Thoracic aorta (tissue), 2 donors: ENCODE results near the gene IZUMO1. TPM values are rescaled to one million over a fixed set of nuclear protein-coding genes. Genes with fewer than 3 reads are reported as not detected.
"Not testable (repeated sequence)": the region's sequence is repeated elsewhere in the genome, so short reads cannot be mapped to it uniquely, and the experiment has no call there.

Experiments
- ATAC-seq: fragments of 150-250 bp; one replicate; pipeline ENCODE4 v1.8.0; 2017; ENCODE audit warnings: low read depth; ENCODE audit not compliant: insufficient number of reproducible peaks, low FRiP score
- DNase-seq: peaks from one replicate; pipeline ENCODE4 v3.0.0-alpha.2; 2020; ENCODE audit warnings: low spot score
- H3K27ac ChIP-seq, 2 donors: fragments of 200-600 bp; sonication (generic); 1 replicate in 1 of 2; 2 replicates in 1 of 2; pipeline ENCODE4 v1.5.1; 2016; ENCODE audit warnings: mild to moderate bottlenecking in 2 of 2, moderate library complexity in 2 of 2
- H3K27me3 ChIP-seq: fragments of 200-600 bp; sonication (generic); replicated peaks from 2 replicates; pipeline ENCODE4 v1.6.0; 2016; ENCODE audit warnings: mild to moderate bottlenecking; ENCODE audit not compliant: insufficient read depth
- H3K36me3 ChIP-seq: fragments of 200-600 bp; sonication (generic); one replicate; pipeline ENCODE4 v1.5.1; 2016
- H3K4me1 ChIP-seq, 2 donors: fragments of 200-600 bp; sonication (generic); 1 replicate in 1 of 2; 2 replicates in 1 of 2; pipeline versions ENCODE4 v1.5.1 to v1.6.0; 2016; ENCODE audit warnings: low read depth in 2 of 2, mild to moderate bottlenecking in 1 of 2; ENCODE audit not compliant: control insufficient read depth in 1 of 2
- H3K4me3 ChIP-seq: fragments of 200-600 bp; sonication (generic); 2 replicates; pipeline ENCODE4 v1.5.1; 2016; ENCODE audit warnings: mild to moderate bottlenecking
- H3K9me3 ChIP-seq: fragments of 200-600 bp; sonication (generic); 2 replicates; pipeline ENCODE4 v1.5.1; 2016
- total RNA-seq, 2 donors: library from RNA; depleted of rRNA; stranded (reverse); fragments of >200 nt; gene quantifications; one replicate each; pipeline versions ENCODE4 v1.1.0 to v1.2.3, GENCODE V29; 2016
- TF ChIP-seq, protein P1 (sequence below): fragments of 200-600 bp; sonication (generic); IDR thresholded peaks from one replicate; pipeline ENCODE4 v1.5.1; 2019; ENCODE audit warnings: antibody characterized with exemption

The IZUMO1 gene
- total RNA-seq, 2 donors from 2014 or later, result not detected

DNA sequence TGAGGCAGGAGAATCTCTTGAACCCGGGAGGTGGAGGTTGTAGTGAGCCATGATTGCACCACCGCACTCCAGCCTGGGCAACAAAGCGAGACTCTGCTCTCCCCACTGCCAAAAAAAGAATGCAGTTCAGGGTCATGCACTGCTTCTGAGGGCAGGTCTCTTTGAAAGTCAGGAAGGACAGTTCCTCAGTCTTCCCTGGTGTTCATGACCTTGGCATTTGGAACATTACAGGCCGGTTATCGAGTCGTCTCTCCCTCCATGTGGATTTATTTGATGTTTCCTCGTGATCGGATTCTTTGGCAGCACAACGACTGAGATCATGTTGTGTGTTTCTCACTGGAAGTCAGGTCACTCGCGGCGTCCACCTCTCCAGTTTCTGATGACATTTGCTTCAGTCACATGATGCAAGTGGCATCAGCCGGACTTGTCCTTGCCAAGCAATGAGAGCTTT, 25.8 kb upstream of the IZUMO1 start:
- Histone ChIP-seq H3K9me3 (no peaks in the 10 kb centered on the region), H3K27ac (no peak overlapping the region), H3K4me1 (no peaks in the 10 kb centered on the region), H3K4me3 (no peak overlapping the region), H3K36me3 (no peaks in the 10 kb centered on the region), H3K27me3 (no peaks in the 10 kb centered on the region)
- no peak for ATAC-seq
- DNase-seq, result no peak
- TF ChIP-seq, protein P1, sequence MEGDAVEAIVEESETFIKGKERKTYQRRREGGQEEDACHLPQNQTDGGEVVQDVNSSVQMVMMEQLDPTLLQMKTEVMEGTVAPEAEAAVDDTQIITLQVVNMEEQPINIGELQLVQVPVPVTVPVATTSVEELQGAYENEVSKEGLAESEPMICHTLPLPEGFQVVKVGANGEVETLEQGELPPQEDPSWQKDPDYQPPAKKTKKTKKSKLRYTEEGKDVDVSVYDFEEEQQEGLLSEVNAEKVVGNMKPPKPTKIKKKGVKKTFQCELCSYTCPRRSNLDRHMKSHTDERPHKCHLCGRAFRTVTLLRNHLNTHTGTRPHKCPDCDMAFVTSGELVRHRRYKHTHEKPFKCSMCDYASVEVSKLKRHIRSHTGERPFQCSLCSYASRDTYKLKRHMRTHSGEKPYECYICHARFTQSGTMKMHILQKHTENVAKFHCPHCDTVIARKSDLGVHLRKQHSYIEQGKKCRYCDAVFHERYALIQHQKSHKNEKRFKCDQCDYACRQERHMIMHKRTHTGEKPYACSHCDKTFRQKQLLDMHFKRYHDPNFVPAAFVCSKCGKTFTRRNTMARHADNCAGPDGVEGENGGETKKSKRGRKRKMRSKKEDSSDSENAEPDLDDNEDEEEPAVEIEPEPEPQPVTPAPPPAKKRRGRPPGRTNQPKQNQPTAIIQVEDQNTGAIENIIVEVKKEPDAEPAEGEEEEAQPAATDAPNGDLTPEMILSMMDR, result no peak

DNA sequence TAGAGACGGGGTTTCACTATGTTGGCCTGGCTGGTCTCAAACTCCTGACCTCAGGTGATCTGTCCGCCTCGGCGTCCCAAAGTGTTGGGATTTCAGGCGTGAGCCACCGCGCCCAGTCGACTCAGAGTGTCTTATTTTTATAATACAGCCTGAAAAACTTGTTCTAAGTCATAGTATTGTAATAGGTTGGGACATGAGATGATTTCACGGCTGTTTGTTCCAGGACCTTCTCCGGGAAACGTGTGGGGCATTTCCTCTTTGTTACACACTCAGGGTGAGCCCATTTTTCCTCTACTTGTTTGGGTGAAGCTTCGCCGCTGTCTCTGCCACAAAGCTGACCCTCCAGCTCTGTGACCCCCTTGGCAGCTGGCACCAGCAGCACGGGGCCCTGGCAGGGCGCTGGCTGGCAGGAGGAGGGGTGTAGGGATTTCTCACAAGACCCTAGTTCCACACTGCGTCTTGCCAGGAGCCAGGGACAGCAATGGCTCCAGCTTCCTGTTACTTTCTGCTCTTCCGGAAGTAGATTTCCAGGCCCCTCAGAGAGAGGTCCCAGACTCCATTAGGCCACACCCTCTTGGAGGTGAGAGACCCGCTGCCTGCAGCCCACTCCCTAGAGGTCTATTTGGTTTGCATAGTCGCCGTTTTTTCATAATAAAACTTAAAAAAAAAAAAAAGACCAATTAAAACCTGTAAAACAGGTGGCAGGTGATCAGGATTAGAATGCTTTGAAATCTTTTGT, 24.2 kb upstream of the IZUMO1 start:
- Histone ChIP-seq H3K27me3 (no peaks in the 10 kb centered on the region), H3K9me3 (no peaks in the 10 kb centered on the region), H3K4me1 (no peaks in the 10 kb centered on the region), H3K36me3 (no peaks in the 10 kb centered on the region), H3K4me3 (no peak overlapping the region), H3K27ac (no peak overlapping the region)
- no peak for DNase-seq
- TF ChIP-seq, protein P1, result no peak
- ATAC-seq, result no peak

DNA sequence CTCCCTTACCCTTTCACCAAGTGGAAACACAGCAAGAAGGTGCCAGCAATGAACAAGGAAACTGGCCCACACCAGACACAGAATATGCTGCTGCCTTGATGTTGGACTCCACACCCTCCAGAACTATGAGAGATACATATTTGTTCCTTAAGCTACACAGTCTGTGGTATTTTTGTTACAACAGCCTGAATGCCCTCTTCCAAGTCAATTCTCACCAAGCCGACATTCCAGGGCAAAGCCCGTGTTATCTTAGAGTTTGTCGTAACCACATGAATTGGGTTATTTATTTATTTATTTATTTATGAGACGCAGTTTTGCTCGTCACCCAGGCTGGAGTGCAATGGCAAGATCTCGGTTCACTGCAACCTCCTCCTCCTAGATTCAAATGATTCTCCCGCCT, 23.6 kb upstream of the IZUMO1 start:
- no peak for DNase-seq
- no peaks in the 10 kb centered on the region for H3K4me1 ChIP-seq
- H3K9me3 ChIP-seq, result no peaks in the 10 kb centered on the region
- no peak overlapping the region for H3K4me3 ChIP-seq
- ATAC-seq, result no peak
- H3K27ac ChIP-seq, result no peak overlapping the region
- TF ChIP-seq, protein P1, result no peak
- H3K36me3 ChIP-seq, result no peaks in the 10 kb centered on the region
- H3K27me3 ChIP-seq, result no peaks in the 10 kb centered on the region

DNA sequence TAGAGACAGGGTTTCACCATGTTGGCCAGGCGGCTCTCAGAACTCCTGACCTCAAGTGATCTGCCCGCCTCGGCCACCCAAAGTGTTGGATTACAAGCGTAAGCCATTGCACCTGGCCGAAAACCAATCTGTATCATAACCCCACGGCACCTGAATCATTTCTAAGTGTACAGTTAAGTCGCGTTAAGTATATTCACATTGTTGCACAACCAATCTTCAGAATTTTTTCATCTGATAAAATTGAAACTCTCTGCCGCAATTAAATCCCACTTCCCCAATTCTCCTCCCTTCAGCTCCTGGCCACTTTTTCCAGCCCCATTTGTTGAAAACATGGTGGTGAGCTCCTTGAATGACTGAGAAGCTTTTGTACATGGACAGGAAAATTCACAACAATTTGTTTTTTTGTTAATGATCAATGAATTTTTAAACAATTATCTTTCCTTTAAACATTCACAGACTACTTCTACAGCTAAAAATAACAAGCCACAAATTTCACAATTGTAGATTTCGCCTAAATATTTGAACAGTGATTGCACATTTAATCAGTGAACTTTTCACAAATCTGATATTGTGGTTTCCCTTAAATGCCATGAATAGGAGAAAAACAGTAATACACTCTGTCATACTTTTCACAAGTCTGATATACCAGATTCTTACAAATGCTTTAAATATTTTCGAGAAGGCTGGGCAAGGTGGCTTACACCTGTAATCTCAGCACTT, 22.4 kb upstream of the IZUMO1 start:
- TF ChIP-seq, protein P1, result no peak
- Histone ChIP-seq H3K9me3 (no peaks in the 10 kb centered on the region), H3K36me3 (no peaks in the 10 kb centered on the region), H3K4me1 (no peaks in the 10 kb centered on the region), H3K4me3 (no peak overlapping the region), H3K27me3 (no peaks in the 10 kb centered on the region), H3K27ac (no peak overlapping the region)
- no peak for DNase-seq
- no peak for ATAC-seq

DNA sequence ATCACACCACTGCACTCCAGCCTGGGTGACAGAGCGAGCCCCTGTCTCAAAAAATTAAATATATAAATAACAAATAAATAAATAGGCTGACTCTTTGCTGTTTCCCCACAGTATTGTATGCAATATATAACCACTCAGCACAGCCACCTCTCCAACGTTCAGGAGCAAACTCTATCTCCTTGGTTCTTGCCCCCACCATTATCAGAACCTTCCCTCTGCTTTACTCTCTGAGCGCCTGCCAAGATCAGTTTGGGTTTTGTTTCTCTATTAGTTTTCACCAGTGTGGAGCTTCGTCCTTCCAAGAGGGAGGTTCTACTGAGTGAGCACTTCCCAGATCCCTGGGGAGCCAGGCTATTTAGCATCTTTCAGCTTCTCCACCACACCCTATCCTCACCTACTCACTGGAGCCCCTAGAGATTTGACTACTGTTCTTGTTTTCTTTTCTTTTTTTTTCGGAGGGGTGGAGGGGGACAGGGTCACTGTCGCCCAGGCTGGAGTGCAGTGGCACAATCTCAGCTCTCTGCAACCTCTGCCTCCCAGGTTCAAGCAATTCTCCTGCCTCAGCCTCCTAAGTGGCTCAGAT, 21.6 kb upstream of the IZUMO1 start:
- not testable (repeated sequence) for H3K27me3 ChIP-seq, H3K9me3 ChIP-seq, ATAC-seq, H3K4me1 ChIP-seq, H3K27ac ChIP-seq, DNase-seq, H3K36me3 ChIP-seq, H3K4me3 ChIP-seq

DNA sequence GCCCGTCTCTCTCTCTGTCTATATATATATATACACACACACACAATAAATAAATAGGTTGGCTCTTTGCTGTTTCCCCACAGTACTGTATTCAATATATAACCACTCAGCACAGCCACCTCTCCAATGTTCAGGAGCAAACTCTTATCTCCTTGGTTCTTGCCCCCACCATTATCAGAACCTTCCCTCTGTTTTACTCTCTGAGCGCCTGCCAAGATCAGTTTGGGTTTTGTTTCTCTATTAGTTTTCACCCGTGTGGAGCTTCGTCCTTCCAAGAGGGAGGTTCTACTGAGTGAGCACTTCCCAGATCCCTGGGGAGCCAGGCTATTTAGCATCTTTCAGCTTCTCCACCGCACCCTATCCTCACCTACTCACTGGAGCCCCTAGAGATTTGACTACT, 19.1 kb upstream of the IZUMO1 start:
- not testable (repeated sequence) for H3K4me3 ChIP-seq, H3K27ac ChIP-seq, H3K4me1 ChIP-seq, H3K36me3 ChIP-seq, H3K27me3 ChIP-seq, DNase-seq, H3K9me3 ChIP-seq, ATAC-seq
